GM20000 (cell line): ENCODE measurements around the gene RNF225.
"Not testable (repeated sequence)": the region's sequence is repeated elsewhere in the genome, so short reads cannot be mapped to it uniquely, and the experiment has no call there.

Source experiments
- DNase-seq: peaks from one replicate; pipeline ENCODE4 v3.0.0; 2012; ENCODE audit warnings: low spot score
- TF ChIP-seq, protein P1 (sequence below): IDR thresholded peaks from 2 replicates; pipeline ENCODE4 v1.5.1; 2012; ENCODE audit warnings: mild to moderate bottlenecking, control low read depth; ENCODE audit errors: extremely low read depth, missing control alignments

The RNF225 gene

DNA sequence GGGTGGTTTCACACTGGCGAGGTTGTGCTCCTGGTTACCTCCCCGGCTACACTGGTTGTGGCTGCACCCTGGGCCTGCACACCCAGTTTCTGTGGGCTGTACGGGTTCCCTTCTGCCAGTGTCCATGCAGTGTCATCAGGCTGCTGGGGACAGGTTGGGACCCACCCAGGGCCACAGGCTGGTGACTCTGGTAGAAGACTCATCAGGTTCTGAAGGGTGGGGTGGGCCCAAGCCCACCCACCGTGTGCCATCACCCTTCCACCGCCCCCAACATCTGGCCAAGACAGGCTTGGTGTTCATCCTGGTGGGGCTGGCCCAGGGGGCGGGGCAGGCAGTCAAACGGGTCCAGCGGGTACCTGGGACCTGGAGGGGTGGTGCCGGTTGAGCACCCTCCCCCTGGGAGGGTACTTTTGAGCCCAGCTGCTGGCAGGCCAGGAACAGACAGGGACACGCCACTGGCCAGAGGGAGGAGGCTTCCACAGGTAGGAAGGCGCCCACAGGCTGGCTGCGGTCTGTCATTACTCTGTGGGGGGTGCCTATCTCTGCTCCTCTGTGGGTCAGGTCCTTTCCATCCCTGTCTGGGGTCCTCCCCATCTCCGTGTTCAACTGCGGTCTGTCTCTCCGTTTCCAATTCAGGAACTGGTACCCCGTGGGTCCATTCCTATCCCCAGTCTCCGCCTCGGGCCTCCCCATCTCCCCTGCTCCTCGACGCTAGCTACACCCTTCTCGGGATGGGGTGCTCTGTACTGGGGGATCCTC, at the start of gene RNF225:
Gene RNF225 (plus strand): TSS at position 437 of the 759 bp plus-strand sequence. CDS start 434 bp downstream, outside the sequence.
- TF ChIP-seq, protein P1, sequence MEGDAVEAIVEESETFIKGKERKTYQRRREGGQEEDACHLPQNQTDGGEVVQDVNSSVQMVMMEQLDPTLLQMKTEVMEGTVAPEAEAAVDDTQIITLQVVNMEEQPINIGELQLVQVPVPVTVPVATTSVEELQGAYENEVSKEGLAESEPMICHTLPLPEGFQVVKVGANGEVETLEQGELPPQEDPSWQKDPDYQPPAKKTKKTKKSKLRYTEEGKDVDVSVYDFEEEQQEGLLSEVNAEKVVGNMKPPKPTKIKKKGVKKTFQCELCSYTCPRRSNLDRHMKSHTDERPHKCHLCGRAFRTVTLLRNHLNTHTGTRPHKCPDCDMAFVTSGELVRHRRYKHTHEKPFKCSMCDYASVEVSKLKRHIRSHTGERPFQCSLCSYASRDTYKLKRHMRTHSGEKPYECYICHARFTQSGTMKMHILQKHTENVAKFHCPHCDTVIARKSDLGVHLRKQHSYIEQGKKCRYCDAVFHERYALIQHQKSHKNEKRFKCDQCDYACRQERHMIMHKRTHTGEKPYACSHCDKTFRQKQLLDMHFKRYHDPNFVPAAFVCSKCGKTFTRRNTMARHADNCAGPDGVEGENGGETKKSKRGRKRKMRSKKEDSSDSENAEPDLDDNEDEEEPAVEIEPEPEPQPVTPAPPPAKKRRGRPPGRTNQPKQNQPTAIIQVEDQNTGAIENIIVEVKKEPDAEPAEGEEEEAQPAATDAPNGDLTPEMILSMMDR: no peak
- peak; percentile 14 for DNase-seq

DNA sequence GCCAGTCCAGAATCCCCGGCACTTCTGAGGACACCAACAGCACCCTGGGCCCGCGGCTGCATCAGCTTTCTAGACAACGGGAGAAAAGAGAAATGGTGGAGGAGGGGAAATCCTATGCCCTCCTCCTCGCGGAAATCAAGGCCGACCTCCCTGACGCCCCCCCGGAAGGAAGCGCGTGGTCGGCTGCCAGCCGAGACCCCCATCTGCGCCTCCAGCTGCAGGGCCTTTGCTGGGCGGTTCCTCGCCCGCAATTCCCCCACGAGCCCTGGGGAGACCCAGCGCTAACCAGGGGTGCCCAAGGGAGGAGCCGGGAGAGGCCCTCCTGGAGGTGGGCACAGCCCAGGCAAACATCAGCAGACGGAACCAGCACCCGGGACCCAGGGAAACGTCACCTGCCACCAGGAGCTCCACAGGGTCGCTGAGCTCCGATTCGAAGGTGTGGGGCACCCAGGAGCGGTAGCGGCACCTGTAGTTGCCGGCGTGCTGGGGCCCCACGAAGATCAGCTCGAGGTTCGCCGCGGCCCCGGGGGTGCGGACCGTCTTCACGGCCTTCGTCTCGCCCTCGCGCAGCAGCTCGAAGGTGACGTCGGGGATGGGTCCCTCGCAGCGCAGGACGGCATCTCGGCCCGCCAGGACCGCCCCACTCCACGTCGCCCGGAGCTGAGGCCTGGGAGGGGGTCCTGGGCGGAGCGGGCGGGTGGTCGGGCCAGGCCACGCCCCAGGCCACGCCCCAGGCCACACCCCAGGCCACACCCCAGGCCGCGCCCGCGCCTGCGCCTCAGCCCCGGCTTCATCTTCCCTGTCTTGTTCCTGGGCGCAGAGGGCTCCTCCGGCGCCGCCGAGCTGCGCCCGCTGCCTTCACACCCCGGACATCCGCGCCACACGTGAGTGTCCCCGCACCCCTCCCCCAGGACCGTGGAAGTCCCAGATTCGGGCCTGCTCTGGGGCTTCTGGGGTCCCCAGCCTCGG, 48.2 kb upstream of the RNF225 start:
- TF ChIP-seq, protein P1: no peak
- peak; percentile 97 for DNase-seq

DNA sequence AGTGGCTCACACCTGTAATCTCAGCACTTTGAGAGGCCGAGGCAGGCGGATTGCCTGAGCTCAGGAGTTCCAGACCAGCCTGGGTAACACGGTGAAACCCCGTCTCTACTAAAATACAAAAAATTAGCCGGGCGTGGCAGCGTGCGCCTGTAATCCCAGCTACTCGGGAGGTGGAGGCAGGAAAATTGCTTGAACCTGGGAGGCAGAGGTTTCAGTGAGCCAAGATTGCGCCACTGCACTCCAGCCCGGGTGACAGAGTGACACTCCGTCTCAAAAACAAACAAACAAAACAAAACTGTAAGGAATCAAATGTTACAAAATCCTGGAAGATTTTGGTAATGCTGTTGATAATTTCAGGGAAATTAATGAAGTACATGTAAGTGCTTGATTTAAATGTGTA, 47.4 kb upstream of the RNF225 start:
- not testable (repeated sequence) for DNase-seq

DNA sequence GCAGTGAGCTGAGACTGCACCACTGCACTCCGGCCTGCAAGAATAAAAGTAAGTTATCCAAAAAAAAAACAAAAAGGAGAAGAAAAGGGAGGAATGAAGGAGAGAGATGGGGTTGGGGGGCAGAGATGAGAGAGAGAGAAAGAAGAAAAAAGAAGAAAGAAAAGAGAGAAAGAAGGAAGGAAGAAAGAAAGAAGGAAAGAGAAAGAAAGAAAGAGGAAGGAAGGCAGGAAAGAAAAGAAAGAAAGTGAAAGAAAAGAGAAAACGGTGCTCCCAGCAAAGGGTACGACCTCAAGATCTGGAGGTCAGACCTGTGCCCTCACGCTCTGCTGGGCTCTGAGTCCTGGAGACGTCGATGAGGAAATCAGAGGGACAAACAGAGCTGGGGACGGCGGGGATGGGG, 45.9 kb upstream of the RNF225 start:
- no peak for DNase-seq
- TF ChIP-seq, protein P1: no peak

DNA sequence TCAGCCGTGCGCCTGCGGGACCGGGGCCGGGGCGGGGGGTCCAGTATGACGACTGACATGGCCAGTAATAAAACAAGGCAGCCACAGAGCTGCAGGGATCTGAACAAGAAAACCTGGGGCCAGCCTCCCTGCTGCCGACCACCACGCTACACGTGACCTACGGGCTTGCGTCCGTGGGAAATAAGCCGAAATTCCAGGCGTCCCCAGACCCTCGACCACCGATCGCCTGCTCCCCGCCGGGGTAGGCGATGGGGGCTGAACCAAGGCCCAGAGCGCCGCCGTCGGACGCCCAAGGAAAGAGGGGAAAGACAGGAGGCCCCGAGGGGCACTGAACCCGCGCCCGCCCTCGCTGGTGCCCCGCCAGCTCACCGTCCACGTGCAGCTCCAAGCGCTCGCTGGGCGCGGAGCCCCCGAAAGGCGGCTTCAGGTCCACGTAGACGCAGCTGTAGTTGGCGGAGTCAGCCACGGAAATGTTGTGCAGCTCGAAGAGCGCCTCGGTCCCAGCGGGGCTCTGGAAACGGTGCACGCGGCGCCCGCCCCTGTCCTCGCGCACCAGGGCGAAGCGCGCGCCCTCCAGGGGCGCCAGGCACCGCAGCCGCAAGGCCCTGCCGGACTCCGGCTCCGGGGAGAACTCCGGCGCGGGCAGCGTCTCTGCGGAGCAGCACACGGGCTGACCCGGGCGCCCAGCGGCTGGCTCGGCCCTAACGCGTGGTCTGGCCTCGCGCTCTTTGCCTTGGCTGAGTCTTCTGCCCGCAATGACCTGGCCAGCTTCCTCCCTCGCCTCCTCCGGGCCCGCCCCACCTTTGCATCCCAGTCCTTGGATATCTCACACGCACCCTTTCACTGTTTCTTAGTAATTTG, 45.2 kb upstream of the RNF225 start:
- TF ChIP-seq, protein P1: no peak
- no peak for DNase-seq

DNA sequence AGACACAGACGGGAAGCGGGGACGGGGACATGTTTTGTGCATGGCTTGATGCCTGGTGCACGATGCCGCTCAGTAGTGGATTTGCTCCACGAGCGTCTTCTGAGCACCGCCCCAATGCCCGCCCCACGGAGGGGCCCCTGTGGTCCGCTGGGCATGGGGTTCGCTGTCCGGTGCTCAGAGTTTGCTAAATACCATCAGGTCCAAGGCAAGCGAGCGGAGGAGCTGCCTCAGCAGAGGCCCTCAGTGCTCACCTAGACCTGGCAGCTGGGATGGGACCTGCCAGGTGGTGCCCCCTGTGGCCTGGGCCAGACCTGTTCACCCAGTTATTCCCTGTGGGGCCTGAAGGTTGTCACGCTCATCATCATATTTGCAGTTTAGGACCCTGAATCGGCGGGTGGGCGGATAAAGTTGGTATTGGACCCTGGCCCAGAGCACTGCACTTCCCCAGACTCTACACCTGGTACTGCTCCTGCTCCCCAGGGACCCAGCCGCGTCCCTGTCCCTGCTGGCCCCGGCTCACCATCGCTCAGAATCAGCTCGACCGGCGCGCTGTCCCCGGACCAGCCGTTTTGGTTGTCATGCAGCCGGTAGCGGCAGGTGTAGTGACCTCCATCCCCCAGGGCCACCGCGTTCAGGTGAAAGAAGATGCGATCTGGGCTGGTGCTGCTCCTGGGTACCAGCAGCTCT, 44.4 kb upstream of the RNF225 start:
- DNase-seq: no peak
- TF ChIP-seq, protein P1: no peak

DNA sequence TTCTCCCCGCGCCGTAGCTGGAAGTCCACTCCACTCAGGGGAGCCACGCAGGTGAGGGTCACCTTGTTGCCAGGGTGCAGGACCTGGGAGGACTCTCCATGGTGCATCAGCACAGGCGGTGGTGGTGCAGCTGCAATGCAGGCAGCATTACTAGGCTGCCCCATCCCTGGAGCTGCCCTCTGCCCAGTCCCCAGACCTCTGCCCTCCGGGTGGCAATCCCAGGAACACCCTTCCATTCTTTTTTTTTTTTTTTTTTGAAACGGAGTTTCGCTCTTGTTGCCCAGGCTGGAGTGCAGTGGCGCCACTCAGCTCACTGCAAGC, 43.9 kb upstream of the RNF225 start:
- DNase-seq: no peak
- TF ChIP-seq, protein P1: no peak
